ENCODE measurements around the gene TMUB1. TPM values are rescaled to one million over a fixed set of nuclear protein-coding genes. Genes with fewer than 3 reads are reported as not detected.

The TMUB1 gene
- total RNA-seq, 1 experiment from 2014 or later, result 45.4 TPM

- H3K56ac ChIP-seq (ENCODE audit: insufficient read length, low read depth, low read length), result no peak overlapping the region
- peaks cover 15% of the 10 kb centered on the region for H3K27me3 Mint-ChIP-seq (ENCODE audit: low read depth)
- H2AFZ ChIP-seq (ENCODE audit: low read length), result no peak overlapping the region
- H3K4me1 Mint-ChIP-seq, result peaks cover 39 to 40% of the 10 kb centered on the region in 2 experiments
- H2BK15ac ChIP-seq (ENCODE audit: low read depth, low read length), result no peak overlapping the region
- H4K91ac ChIP-seq (ENCODE audit: insufficient read length, low read depth, low read length), result no peak overlapping the region
- H4K5ac ChIP-seq (ENCODE audit: insufficient read length, low read depth, low read length), result no peak overlapping the region
- TF ChIP-seq CTCF (conservative IDR thresholded peaks at IDR 0.05), result no peak
- H3K36me3 Mint-ChIP-seq (ENCODE audit: insufficient read depth in 1 of 3, low read depth in 3 of 3), result peaks cover 0 to 18% (median 3%) of the 10 kb centered on the region in 3 experiments; a peak in 5 of 7 replicates
- no peak for DNase-seq
- no peak overlapping the region for H3K18ac ChIP-seq (ENCODE audit: insufficient read length, low read depth, low read length)
- peaks cover 2% of the 10 kb centered on the region; the same call in 1 of the 2 replicates for H3K4me1 ChIP-seq (ENCODE audit: insufficient read depth, low read length)
- no peak overlapping the region for H2BK12ac ChIP-seq (ENCODE audit: insufficient read length, low read depth, low read length)
- H3K27ac ChIP-seq (ENCODE audit: insufficient read length, low read depth, low read length), result no peak overlapping the region
- no peak overlapping the region for H2BK5ac ChIP-seq (ENCODE audit: insufficient read length, low read length)
- peak overlapping the region in 1 of 3 experiments; percentile 82; a peak in 1 of 7 replicates for H3K27ac Mint-ChIP-seq
- no peak overlapping the region for H2BK20ac ChIP-seq (ENCODE audit: low read depth, low read length, poor library complexity, severe bottlenecking)
- H3K4ac ChIP-seq (ENCODE audit: low read depth, low read length), result no peak overlapping the region
- peaks cover 13% of the 10 kb centered on the region; the same call in 1 of the 2 replicates for H3K79me2 ChIP-seq (ENCODE audit: insufficient read depth, low read length)
- peaks cover 4% of the 10 kb centered on the region for H3K79me1 ChIP-seq (ENCODE audit: insufficient read depth, low read depth, low read length, poor library complexity, severe bottlenecking)
- H3T11ph ChIP-seq (ENCODE audit: low read length), result no peak overlapping the region
- no peak overlapping the region for H3K23ac ChIP-seq (ENCODE audit: insufficient read length, low read depth, low read length)
- no peaks in the 10 kb centered on the region for H3K9me3 ChIP-seq (ENCODE audit: control insufficient read depth, low read depth, low read length)
- H3K9ac ChIP-seq (ENCODE audit: extremely low read depth, insufficient read length, low read length), result peak overlapping the region; percentile 3
- no peak overlapping the region; the same call in 1 of the 2 replicates for H3K14ac ChIP-seq (ENCODE audit: insufficient read depth, low read length)
- no CpG with 5 or more reads among the region's 16 CpGs for WGBS (ENCODE audit: extremely low coverage, insufficient read length, low lambda C conversion rate)
- H4K8ac ChIP-seq (replicated peaks; ENCODE audit: insufficient read length, low read depth, low read length), result no peak overlapping the region
- peak overlapping the region; percentile 84 to 93 for H3K4me3 Mint-ChIP-seq
- H3K9me3 Mint-ChIP-seq, result no peaks in the 10 kb centered on the region; a peak in 1 of 5 replicates
- H4K20me1 ChIP-seq (ENCODE audit: control insufficient read depth, insufficient read depth, insufficient read length), result no peaks in the 10 kb centered on the region
- peaks cover 17% of the 10 kb centered on the region for H3K23me2 ChIP-seq (ENCODE audit: insufficient read length, low read depth, low read length, poor library complexity, severe bottlenecking)
- H2AK5ac ChIP-seq (ENCODE audit: insufficient read length, low read length), result no peak overlapping the region
- H3K4me2 ChIP-seq (ENCODE audit: insufficient read depth, insufficient read length, low read length), result peak overlapping the region; percentile 47
- H2BK120ac ChIP-seq (ENCODE audit: low read depth, low read length, poor library complexity, severe bottlenecking), result no peak overlapping the region
- no peaks in the 10 kb centered on the region; the same call in 1 of the 2 replicates for H3K27me3 ChIP-seq (ENCODE audit: insufficient read depth, low read length)
Observed at GRCh38 chr7:151088019-151088855, 4.9 kb upstream of the TMUB1 start.

Measured in H9 (cell line).